PC-9 (cell line): ENCODE data around the gene PLEKHA5. TPM values are rescaled to one million over a fixed set of nuclear protein-coding genes. Genes with fewer than 3 reads are reported as not detected.

Experiments used
- BruUV-seq: library from RNA; stranded (reverse); fragments of 400-500 nt; replicated peaks from 2 replicates; lab custom pipeline; 2021; lab: Mats Ljungman, UMichigan
- CTCF ChIA-PET: fragments of 300-600 bp; sonication (Branson Sonifier 250); formaldehyde crosslinking; loops from one replicate; lab custom pipeline; 2022; ENCODE audit warnings: antibody characterized with exemption; lab: Charles Lee
- POLR2A ChIA-PET: fragments of 300-600 bp; sonication (Branson Sonifier 250); formaldehyde crosslinking; loops from one replicate; lab custom pipeline; 2022; ENCODE audit warnings: antibody characterized with exemption; ENCODE audit not compliant: unreplicated experiment; lab: Charles Lee
- DNase-seq, 2 experiments: peaks; one replicate each; pipeline versions ENCODE4 v3.0.0 to v3.0.0-alpha.2; 2015 to 2022; ENCODE audit warnings: mixed read lengths in 1 of 2
- H2AFZ ChIP-seq: fragments of 200-600 bp; sonication (generic); 2 replicates; pipeline ENCODE4 v1.8.1; 2017; ENCODE audit warnings: antibody characterized with exemption
- H3F3A ChIP-seq: fragments of 200-600 bp; sonication (generic); 2 replicates; pipeline ENCODE4 v1.8.1; 2017; ENCODE audit warnings: antibody characterized with exemption, mild to moderate bottlenecking, low read depth; ENCODE audit not compliant: insufficient read depth
- H3K27ac ChIP-seq: fragments of 200-600 bp; sonication (generic); 2 replicates; pipeline ENCODE4 v1.6.1; 2016; ENCODE audit warnings: mixed run types
- H3K27me3 ChIP-seq: fragments of 200-600 bp; sonication (generic); 2 replicates; pipeline ENCODE4 v1.6.1; 2016; ENCODE audit warnings: low read depth, mixed run types; ENCODE audit not compliant: insufficient read depth
- H3K36me3 ChIP-seq: fragments of 200-600 bp; sonication (generic); 2 replicates; pipeline ENCODE4 v1.6.1; 2016; ENCODE audit warnings: low read depth, mixed run types
- H3K4me1 ChIP-seq: fragments of 200-600 bp; sonication (generic); replicated peaks from 2 replicates; pipeline ENCODE4 v1.6.1; 2016; ENCODE audit warnings: mixed run types; ENCODE audit not compliant: insufficient read depth
- H3K4me2 ChIP-seq: fragments of 200-600 bp; sonication (generic); 2 replicates; pipeline ENCODE4 v1.6.1; 2017; ENCODE audit warnings: mixed run types
- H3K4me3 ChIP-seq: fragments of 200-600 bp; sonication (generic); 2 replicates; pipeline ENCODE4 v1.6.1; 2016; ENCODE audit warnings: mixed run types
- H3K79me2 ChIP-seq: fragments of 200-600 bp; sonication (generic); 2 replicates; pipeline ENCODE4 v1.6.1; 2017; ENCODE audit warnings: low read depth, mixed run types
- H3K9me2 ChIP-seq: fragments of 200-600 bp; sonication (generic); 2 replicates; pipeline ENCODE4 v1.8.1; 2017; ENCODE audit warnings: mild to moderate bottlenecking; ENCODE audit not compliant: insufficient read depth
- H3K9me3 ChIP-seq: fragments of 200-600 bp; sonication (generic); 2 replicates; pipeline ENCODE4 v1.8.1; 2016; ENCODE audit warnings: low read depth; ENCODE audit not compliant: insufficient read depth
- H4K20me1 ChIP-seq: fragments of 200-600 bp; sonication (generic); 2 replicates; pipeline ENCODE4 v1.8.1; 2017; ENCODE audit not compliant: insufficient read depth
- EZH2 ChIP-seq: fragments of 200-600 bp; sonication (generic); IDR thresholded peaks from 2 replicates; pipeline ENCODE4 v1.8.0; 2017; ENCODE audit warnings: antibody characterized with exemption, low read depth
- intact Hi-C: fragments of 100-400 bp; cut with micrococcal nuclease; formaldehyde crosslinking; loops from one replicate; pipeline ENCODE4 v1.10.0; 2022; ENCODE audit not compliant: unreplicated experiment
- total RNA-seq: library from RNA; stranded (reverse); gene quantifications from 2 replicates; pipeline ENCODE4 v1.2.3, GENCODE V29; 2021
- TF ChIP-seq, protein P1 (sequence below): fragments of 200-600 bp; sonication (generic); conservative IDR thresholded peaks from 2 replicates; pipeline ENCODE4 v1.6.1; 2017; ENCODE audit warnings: mixed run types, antibody characterized with exemption, mild to moderate bottlenecking, moderate library complexity

The PLEKHA5 gene
- total RNA-seq, 1 experiment from 2014 or later: 54.1 TPM

GRCh38 chr12:19239616-19240234 lies 110.2 kb downstream of the PLEKHA5 start:
- ChIA-PET POLR2A (interaction anchor here (0.6 to 0.7 kb wide), 2 partner anchors 34 to 1156 kb away, joined by 3 read pairs; no protein-coding TSS in a partner anchor), CTCF (interaction anchor here (0.5 to 0.7 kb wide), 3 partner anchors 17 to 57 kb away, joined by 3 to 5 read pairs (median 4); no protein-coding TSS in a partner anchor)
- H2AFZ ChIP-seq: no peak overlapping the region
- 0 out of 2 replicates have a peak, but pooled peaks cover 2% of the 10 kb centered on the region for H3K79me2 ChIP-seq
- no peak for DNase-seq
- H3K27ac ChIP-seq: no peak overlapping the region
- H3K36me3 ChIP-seq: no peaks in the 10 kb centered on the region
- no peaks in the 10 kb centered on the region for H3K27me3 ChIP-seq
- H4K20me1 ChIP-seq: no peaks in the 10 kb centered on the region
- no peaks in the 10 kb centered on the region for H3K9me2 ChIP-seq
- H3K4me3 ChIP-seq: no peak overlapping the region
- H3K4me2 ChIP-seq: no peak overlapping the region
- intact Hi-C loops: no loop called here
- no TSS peak for BruUV-seq
- no peaks in the 10 kb centered on the region for H3K4me1 ChIP-seq
- H3K9me3 ChIP-seq: no peaks in the 10 kb centered on the region
- H3F3A ChIP-seq: no peaks in the 10 kb centered on the region
- TF ChIP-seq, protein P1, sequence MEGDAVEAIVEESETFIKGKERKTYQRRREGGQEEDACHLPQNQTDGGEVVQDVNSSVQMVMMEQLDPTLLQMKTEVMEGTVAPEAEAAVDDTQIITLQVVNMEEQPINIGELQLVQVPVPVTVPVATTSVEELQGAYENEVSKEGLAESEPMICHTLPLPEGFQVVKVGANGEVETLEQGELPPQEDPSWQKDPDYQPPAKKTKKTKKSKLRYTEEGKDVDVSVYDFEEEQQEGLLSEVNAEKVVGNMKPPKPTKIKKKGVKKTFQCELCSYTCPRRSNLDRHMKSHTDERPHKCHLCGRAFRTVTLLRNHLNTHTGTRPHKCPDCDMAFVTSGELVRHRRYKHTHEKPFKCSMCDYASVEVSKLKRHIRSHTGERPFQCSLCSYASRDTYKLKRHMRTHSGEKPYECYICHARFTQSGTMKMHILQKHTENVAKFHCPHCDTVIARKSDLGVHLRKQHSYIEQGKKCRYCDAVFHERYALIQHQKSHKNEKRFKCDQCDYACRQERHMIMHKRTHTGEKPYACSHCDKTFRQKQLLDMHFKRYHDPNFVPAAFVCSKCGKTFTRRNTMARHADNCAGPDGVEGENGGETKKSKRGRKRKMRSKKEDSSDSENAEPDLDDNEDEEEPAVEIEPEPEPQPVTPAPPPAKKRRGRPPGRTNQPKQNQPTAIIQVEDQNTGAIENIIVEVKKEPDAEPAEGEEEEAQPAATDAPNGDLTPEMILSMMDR: no peak
- TF ChIP-seq EZH2: no peak

- Histone ChIP-seq H3K9me3 (no peaks in the 10 kb centered on the region), H3K36me3 (no peaks in the 10 kb centered on the region), H3F3A (no peaks in the 10 kb centered on the region), H3K4me1 (no peaks in the 10 kb centered on the region), H3K4me2 (no peak overlapping the region), H3K9me2 (no peaks in the 10 kb centered on the region), H3K27ac (no peak overlapping the region), H4K20me1 (no peaks in the 10 kb centered on the region), H2AFZ (no peak overlapping the region), H3K4me3 (no peak overlapping the region), H3K27me3 (no peaks in the 10 kb centered on the region), H3K79me2 (no peaks in the 10 kb centered on the region)
- TF ChIP-seq, protein P1: no peak
- no peak for TF ChIP-seq EZH2
- no peak for DNase-seq
- CTCF ChIA-PET: no interaction called here
- intact Hi-C loops: no loop called here
- POLR2A ChIA-PET: interaction anchor here (0.6 kb wide), 1 partner anchor 254 kb away, joined by 3 read pairs; no protein-coding TSS in a partner anchor
- no TSS peak for BruUV-seq
These were observed 113.0 kb downstream of the PLEKHA5 start for GRCh38 chr12:19242581-19242980.

DNA sequence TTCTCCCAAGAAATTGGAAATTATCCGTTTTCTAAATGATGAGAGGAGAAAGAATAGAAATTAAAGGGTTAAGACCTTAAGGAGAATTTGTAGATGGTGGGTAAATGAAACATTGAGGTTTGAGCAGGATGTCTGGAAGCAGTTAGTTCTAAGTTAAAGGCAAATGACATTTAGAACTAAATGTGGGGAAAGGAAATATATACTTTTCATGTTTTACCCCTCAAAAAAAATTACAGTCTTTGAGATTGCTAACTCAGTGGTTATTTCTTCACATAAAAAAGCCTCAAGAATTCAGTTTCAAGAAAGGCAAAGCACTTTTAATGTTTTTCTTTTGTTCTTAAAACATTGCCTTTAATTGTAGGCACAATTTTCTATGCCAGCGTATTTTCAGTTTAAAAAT lies 114.0 kb downstream of the PLEKHA5 start:
- Histone ChIP-seq H3K4me3 (no peak overlapping the region), H3K9me2 (no peaks in the 10 kb centered on the region), H3K4me1 (no peaks in the 10 kb centered on the region), H2AFZ (no peak overlapping the region), H3K27me3 (no peaks in the 10 kb centered on the region), H3K9me3 (no peaks in the 10 kb centered on the region), H3F3A (no peaks in the 10 kb centered on the region), H3K27ac (no peak overlapping the region), H3K4me2 (no peak overlapping the region), H3K79me2 (no peaks in the 10 kb centered on the region), H3K36me3 (no peaks in the 10 kb centered on the region), H4K20me1 (no peaks in the 10 kb centered on the region)
- intact Hi-C loops: no loop called here
- CTCF ChIA-PET: interaction anchor here (0.6 kb wide), 2 partner anchors 111 to 1214 kb away, joined by 5 to 25 read pairs; no protein-coding TSS in a partner anchor
- no peak for DNase-seq
- BruUV-seq: no TSS peak
- POLR2A ChIA-PET: interaction anchor here (0.6 kb wide), 1 partner anchor 836 kb away, joined by 3 read pairs; no protein-coding TSS in a partner anchor
- TF ChIP-seq EZH2: no peak
- TF ChIP-seq, protein P1: no peak
